ENCODE results near the gene SPRN. TPM values are rescaled to one million over a fixed set of nuclear protein-coding genes. Genes with fewer than 3 reads are reported as not detected.

Gene SPRN
- total RNA-seq, 2 experiments from 2014 or later = not detected

- no peak for DNase-seq
- TF ChIP-seq, protein P1, sequence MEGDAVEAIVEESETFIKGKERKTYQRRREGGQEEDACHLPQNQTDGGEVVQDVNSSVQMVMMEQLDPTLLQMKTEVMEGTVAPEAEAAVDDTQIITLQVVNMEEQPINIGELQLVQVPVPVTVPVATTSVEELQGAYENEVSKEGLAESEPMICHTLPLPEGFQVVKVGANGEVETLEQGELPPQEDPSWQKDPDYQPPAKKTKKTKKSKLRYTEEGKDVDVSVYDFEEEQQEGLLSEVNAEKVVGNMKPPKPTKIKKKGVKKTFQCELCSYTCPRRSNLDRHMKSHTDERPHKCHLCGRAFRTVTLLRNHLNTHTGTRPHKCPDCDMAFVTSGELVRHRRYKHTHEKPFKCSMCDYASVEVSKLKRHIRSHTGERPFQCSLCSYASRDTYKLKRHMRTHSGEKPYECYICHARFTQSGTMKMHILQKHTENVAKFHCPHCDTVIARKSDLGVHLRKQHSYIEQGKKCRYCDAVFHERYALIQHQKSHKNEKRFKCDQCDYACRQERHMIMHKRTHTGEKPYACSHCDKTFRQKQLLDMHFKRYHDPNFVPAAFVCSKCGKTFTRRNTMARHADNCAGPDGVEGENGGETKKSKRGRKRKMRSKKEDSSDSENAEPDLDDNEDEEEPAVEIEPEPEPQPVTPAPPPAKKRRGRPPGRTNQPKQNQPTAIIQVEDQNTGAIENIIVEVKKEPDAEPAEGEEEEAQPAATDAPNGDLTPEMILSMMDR (IDR thresholded peaks at IDR 0.05) = no peak
- intact Hi-C loops (cut with micrococcal nuclease) = no loop called here
- Mint-ChIP-seq H3K4me1 (ENCODE audit: low read depth) (no peaks in the 10 kb centered on the region), H3K36me3 (ENCODE audit: low read depth) (peaks cover 2% of the 10 kb centered on the region), H3K27me3 (no peaks in the 10 kb centered on the region), H3K27ac (no peak overlapping the region), H3K4me3 (no peak overlapping the region), H3K9me3 (no peaks in the 10 kb centered on the region)
- ChIA-PET POLR2A (no interaction called here), CTCF (interaction anchor here (1.1 to 1.2 kb wide), 2 partner anchors 25 to 133 kb away, joined by 4 to 5 read pairs; no protein-coding TSS in a partner anchor)
- no peak for ATAC-seq
These were observed 38.3 kb upstream of the SPRN start for GRCh38 chr10:133462512-133463305.

DNA sequence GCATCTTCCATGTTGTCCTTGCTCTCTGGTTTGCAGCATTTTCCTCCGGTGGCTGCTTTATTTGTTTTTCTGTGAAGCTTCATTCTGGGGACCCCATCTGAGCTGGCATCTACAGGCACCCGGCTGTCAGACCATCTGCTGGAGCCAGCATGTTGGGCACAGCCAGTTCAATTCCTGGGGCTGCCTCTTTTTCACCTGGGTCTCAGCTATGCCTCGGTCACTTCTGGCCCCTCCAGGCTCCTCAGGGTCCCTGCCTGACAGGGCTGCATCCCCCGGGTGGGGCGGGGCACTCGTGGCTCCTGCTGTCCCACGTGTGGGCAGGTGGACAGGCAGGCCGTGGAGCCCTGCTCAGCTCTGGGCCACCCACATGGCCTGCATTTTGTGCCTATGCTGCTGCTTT is 37.4 kb upstream of the SPRN start:
- ATAC-seq (no peak), DNase-seq (no peak)
- Mint-ChIP-seq H3K9me3 (no peaks in the 10 kb centered on the region), H3K27ac (no peak overlapping the region), H3K27me3 (no peaks in the 10 kb centered on the region), H3K4me1 (ENCODE audit: low read depth) (no peaks in the 10 kb centered on the region), H3K4me3 (no peak overlapping the region), H3K36me3 (ENCODE audit: low read depth) (no peaks in the 10 kb centered on the region)
- intact Hi-C loops (cut with micrococcal nuclease) = no loop called here
- CTCF ChIA-PET = no interaction called here
- TF ChIP-seq, protein P1 (IDR thresholded peaks at IDR 0.05) = no peak
- POLR2A ChIA-PET = no interaction called here

DNA sequence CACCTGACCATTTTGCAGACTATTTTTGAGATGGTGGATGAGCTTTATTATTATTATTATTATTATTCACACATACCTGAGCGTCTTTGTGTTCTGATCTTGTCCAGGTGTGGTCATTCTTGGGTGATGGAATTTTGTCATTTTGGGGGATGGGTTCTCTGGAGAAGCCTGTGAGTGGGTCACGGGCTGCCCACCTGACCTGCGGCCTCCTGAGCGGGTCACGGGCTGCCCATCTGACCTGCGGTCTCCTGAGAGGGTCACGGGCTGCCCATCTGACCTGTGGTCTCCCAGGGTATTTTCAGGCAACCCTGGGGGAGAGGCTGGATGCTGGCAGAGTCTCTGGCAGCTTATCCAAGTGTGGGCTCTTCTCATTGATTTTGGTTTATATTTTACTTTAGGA is 36.6 kb upstream of the SPRN start:
- Mint-ChIP-seq H3K9me3 (no peaks in the 10 kb centered on the region), H3K4me1 (ENCODE audit: low read depth) (no peaks in the 10 kb centered on the region), H3K27me3 (no peaks in the 10 kb centered on the region), H3K4me3 (no peak overlapping the region), H3K27ac (no peak overlapping the region), H3K36me3 (ENCODE audit: low read depth) (no peaks in the 10 kb centered on the region)
- intact Hi-C loops (cut with micrococcal nuclease) = no loop called here
- TF ChIP-seq, protein P1 (IDR thresholded peaks at IDR 0.05) = no peak
- ChIA-PET CTCF (no interaction called here), POLR2A (no interaction called here)
- DNase-seq (no peak), ATAC-seq (no peak)

DNA sequence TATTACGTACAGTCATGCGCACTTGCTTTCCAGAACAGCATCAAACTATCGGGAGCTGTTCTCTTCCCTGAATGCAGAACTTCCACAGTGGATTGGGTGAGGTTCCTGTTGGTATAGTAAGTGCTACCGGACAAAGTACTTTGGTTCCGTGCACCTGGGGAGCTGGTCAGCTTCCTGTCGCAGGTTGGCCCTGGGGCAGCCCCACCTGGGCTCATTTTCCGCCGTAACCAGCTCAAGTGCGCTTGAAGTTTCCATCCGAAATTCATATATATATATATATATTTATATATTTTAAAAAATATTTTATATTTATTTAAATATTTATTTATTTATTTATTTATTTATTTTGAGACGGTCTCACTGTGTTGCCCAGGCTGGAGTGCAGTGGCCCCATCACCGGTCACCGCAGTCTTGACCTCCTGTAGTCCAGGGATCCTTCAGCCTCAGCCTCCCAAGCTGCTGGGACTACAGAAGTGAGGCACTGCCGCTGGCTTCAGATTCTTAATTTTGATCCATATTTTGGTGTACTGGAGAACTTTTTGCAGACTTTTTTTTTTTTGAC is 35.9 kb upstream of the SPRN start:
- no peak overlapping the region for H3K27ac Mint-ChIP-seq
- no peak for ATAC-seq
- ChIA-PET CTCF (interaction anchor here (1.1 kb wide), 1 partner anchor 131 kb away, joined by 3 read pairs; no protein-coding TSS in a partner anchor), POLR2A (no interaction called here)
- H3K4me3 Mint-ChIP-seq = no peak overlapping the region
- intact Hi-C loops (cut with micrococcal nuclease) = no loop called here
- H3K4me1 Mint-ChIP-seq (ENCODE audit: low read depth) = no peaks in the 10 kb centered on the region
- no peaks in the 10 kb centered on the region for H3K27me3 Mint-ChIP-seq
- no peak for DNase-seq
- no peaks in the 10 kb centered on the region for H3K36me3 Mint-ChIP-seq (ENCODE audit: low read depth)
- H3K9me3 Mint-ChIP-seq = no peaks in the 10 kb centered on the region
- TF ChIP-seq, protein P1 (IDR thresholded peaks at IDR 0.05) = no peak

DNA sequence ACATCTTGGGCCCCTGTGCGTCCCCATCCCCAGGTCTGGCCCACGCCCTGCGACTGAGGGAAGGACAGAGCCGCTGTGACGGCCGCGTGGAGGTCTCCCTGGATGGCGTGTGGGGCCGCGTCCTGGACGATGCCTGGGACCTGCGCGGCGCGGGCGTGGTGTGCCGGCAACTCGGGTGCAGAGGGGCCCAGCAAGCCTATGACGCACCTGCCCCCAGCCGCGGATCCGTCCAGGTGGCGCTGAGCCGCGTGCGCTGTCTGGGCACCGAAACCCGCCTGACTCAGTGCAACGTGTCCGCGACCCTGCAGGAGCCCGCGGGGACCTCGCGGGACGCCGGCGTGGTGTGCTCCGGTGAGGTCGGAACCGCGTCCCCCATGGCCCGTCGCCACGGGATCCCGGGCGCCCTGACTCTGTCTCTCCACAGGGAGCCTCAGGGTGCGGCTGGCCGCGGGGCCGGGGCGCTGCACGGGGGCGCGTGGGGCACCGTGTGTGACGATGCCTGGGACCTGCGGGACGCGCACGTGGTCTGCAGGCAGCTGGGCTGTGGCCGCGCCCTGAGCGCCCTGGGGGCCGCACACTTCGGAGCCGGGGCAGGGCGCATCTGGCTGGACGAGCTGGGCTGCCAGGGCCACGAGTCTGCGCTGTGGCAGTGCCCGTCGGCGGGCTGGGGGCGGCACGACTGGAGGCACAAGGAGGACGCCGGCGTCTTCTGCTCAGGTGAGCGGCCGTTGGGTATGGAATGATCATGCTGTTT is 35.2 kb upstream of the SPRN start:
- ChIA-PET CTCF (interaction anchor here (1.1 kb wide), 1 partner anchor 130 kb away, joined by 3 read pairs; no protein-coding TSS in a partner anchor), POLR2A (no interaction called here)
- Mint-ChIP-seq H3K4me1 (ENCODE audit: low read depth) (no peaks in the 10 kb centered on the region), H3K27me3 (no peaks in the 10 kb centered on the region), H3K4me3 (no peak overlapping the region), H3K27ac (no peak overlapping the region), H3K9me3 (no peaks in the 10 kb centered on the region), H3K36me3 (ENCODE audit: low read depth) (no peaks in the 10 kb centered on the region)
- intact Hi-C loops (cut with micrococcal nuclease) = no loop called here
- TF ChIP-seq, protein P1 (IDR thresholded peaks at IDR 0.05) = no peak
- ATAC-seq (no peak), DNase-seq (no peak)
